ENCODE measurements around the gene GPATCH2. TPM values are rescaled to one million over a fixed set of nuclear protein-coding genes. Genes with fewer than 3 reads are reported as not detected.

Gene GPATCH2
- total RNA-seq, 1 experiment from 2014 or later: 34.5 TPM

GRCh38 chr1:217552339-217552951, 78.4 kb downstream of the GPATCH2 start:
- POLR2A ChIA-PET: interaction anchor here (1.0 kb wide), 1 partner anchor 20 kb away, joined by 3 read pairs; no protein-coding TSS in a partner anchor
- Mint-ChIP-seq H3K27me3 (ENCODE audit: insufficient read depth, unreplicated experiment) (no peaks in the 10 kb centered on the region), H3K27ac (ENCODE audit: low read depth, unreplicated experiment) (no peak overlapping the region), H3K4me3 (ENCODE audit: unreplicated experiment) (no peak overlapping the region), H3K4me1 (ENCODE audit: insufficient read depth, unreplicated experiment) (peaks cover 6% of the 10 kb centered on the region), H3K9me3 (ENCODE audit: unreplicated experiment) (peaks cover 9% of the 10 kb centered on the region), H3K36me3 (ENCODE audit: insufficient read depth, unreplicated experiment) (no peaks in the 10 kb centered on the region)
- BruUV-seq (replicated peaks): no TSS peak
- intact Hi-C loops (cut with micrococcal nuclease): no loop called here
- no peak for TF ChIP-seq CTCF (IDR thresholded peaks at IDR 0.05; ENCODE audit: unreplicated experiment)
- CTCF ChIA-PET: interaction anchor here (0.5 kb wide), 1 partner anchor 12 kb away, joined by 3 read pairs; no protein-coding TSS in a partner anchor
- no peak for DNase-seq (ENCODE audit: unreplicated experiment)

- Mint-ChIP-seq H3K27ac (ENCODE audit: low read depth, unreplicated experiment) (no peak overlapping the region), H3K4me1 (ENCODE audit: insufficient read depth, unreplicated experiment) (no peaks in the 10 kb centered on the region), H3K4me3 (ENCODE audit: unreplicated experiment) (no peak overlapping the region), H3K36me3 (ENCODE audit: insufficient read depth, unreplicated experiment) (no peaks in the 10 kb centered on the region), H3K27me3 (ENCODE audit: insufficient read depth, unreplicated experiment) (no peaks in the 10 kb centered on the region), H3K9me3 (ENCODE audit: unreplicated experiment) (peaks cover 3% of the 10 kb centered on the region)
- ChIA-PET CTCF (interaction anchor here (0.7 kb wide), 1 partner anchor 16 kb away, joined by 4 read pairs; no protein-coding TSS in a partner anchor), POLR2A (no interaction called here)
- no peak for DNase-seq (ENCODE audit: unreplicated experiment)
- intact Hi-C loops (cut with micrococcal nuclease): no loop called here
- no TSS peak for BruUV-seq (replicated peaks)
- no peak for TF ChIP-seq CTCF (IDR thresholded peaks at IDR 0.05; ENCODE audit: unreplicated experiment)
Observed at GRCh38 chr1:217542837-217543236, 88.1 kb downstream of the GPATCH2 start.

- TF ChIP-seq CTCF (IDR thresholded peaks at IDR 0.05; ENCODE audit: unreplicated experiment): no peak
- DNase-seq (ENCODE audit: unreplicated experiment): no peak
- Mint-ChIP-seq H3K4me1 (ENCODE audit: insufficient read depth, unreplicated experiment) (no peaks in the 10 kb centered on the region), H3K27me3 (ENCODE audit: insufficient read depth, unreplicated experiment) (no peaks in the 10 kb centered on the region), H3K9me3 (ENCODE audit: unreplicated experiment) (no peaks in the 10 kb centered on the region), H3K36me3 (ENCODE audit: insufficient read depth, unreplicated experiment) (no peaks in the 10 kb centered on the region), H3K4me3 (ENCODE audit: unreplicated experiment) (no peak overlapping the region), H3K27ac (ENCODE audit: low read depth, unreplicated experiment) (no peak overlapping the region)
- intact Hi-C loops (cut with micrococcal nuclease): no loop called here
- POLR2A ChIA-PET: interaction anchor here (1.3 kb wide), 1 partner anchor 9 kb away, joined by 3 read pairs; no protein-coding TSS in a partner anchor
- CTCF ChIA-PET: interaction anchor here (0.6 to 1.3 kb wide), 2 partner anchors 8 to 1455 kb away, joined by 3 to 4 read pairs; no protein-coding TSS in a partner anchor
- no TSS peak for BruUV-seq (replicated peaks)
Observed at GRCh38 chr1:217542136-217542777, 88.6 kb downstream of the GPATCH2 start.

GRCh38 chr1:217540321-217540720, 90.6 kb downstream of the GPATCH2 start:
- ChIA-PET POLR2A (no interaction called here), CTCF (interaction anchor here (0.9 kb wide), 2 partner anchors 12 to 72 kb away, joined by 3 read pairs; no protein-coding TSS in a partner anchor)
- Mint-ChIP-seq H3K4me1 (ENCODE audit: insufficient read depth, unreplicated experiment) (peaks cover 6% of the 10 kb centered on the region), H3K27ac (ENCODE audit: low read depth, unreplicated experiment) (no peak overlapping the region), H3K4me3 (ENCODE audit: unreplicated experiment) (no peak overlapping the region), H3K27me3 (ENCODE audit: insufficient read depth, unreplicated experiment) (no peaks in the 10 kb centered on the region), H3K9me3 (ENCODE audit: unreplicated experiment) (no peaks in the 10 kb centered on the region), H3K36me3 (ENCODE audit: insufficient read depth, unreplicated experiment) (no peaks in the 10 kb centered on the region)
- no TSS peak for BruUV-seq (replicated peaks)
- no peak for TF ChIP-seq CTCF (IDR thresholded peaks at IDR 0.05; ENCODE audit: unreplicated experiment)
- DNase-seq (ENCODE audit: unreplicated experiment): no peak
- intact Hi-C loops (cut with micrococcal nuclease): no loop called here
